ENCODE results near the gene DYRK1B.

DNA sequence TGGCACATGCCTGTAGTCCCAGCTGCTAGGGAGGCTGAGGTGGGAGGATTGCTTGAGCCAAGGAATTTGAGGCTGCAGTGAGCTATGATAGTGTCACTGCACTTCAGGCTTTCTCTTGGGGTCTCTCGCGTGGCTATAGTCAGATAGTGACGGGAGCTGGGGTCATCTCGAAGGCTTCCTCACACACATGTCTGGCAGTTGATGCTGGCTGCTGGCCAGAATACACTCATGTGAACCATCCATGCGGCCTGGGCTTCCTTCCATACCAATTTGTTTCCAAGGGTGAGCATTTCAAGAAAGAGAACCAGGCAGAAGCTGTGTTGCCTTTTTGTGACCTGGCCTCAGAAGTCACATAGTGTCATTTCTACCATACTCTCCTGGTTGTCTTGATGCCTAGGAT, 28.9 kb downstream of the DYRK1B start:
- TF ChIP-seq, protein P1, sequence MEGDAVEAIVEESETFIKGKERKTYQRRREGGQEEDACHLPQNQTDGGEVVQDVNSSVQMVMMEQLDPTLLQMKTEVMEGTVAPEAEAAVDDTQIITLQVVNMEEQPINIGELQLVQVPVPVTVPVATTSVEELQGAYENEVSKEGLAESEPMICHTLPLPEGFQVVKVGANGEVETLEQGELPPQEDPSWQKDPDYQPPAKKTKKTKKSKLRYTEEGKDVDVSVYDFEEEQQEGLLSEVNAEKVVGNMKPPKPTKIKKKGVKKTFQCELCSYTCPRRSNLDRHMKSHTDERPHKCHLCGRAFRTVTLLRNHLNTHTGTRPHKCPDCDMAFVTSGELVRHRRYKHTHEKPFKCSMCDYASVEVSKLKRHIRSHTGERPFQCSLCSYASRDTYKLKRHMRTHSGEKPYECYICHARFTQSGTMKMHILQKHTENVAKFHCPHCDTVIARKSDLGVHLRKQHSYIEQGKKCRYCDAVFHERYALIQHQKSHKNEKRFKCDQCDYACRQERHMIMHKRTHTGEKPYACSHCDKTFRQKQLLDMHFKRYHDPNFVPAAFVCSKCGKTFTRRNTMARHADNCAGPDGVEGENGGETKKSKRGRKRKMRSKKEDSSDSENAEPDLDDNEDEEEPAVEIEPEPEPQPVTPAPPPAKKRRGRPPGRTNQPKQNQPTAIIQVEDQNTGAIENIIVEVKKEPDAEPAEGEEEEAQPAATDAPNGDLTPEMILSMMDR (IDR thresholded peaks at IDR 0.05): no peak
- no peak for TF ChIP-seq POLR2A (IDR thresholded peaks at IDR 0.05; ENCODE audit: low read length)
- TF ChIP-seq REST (IDR thresholded peaks at IDR 0.05): no peak
- no peak for TF ChIP-seq RFX5 (IDR thresholded peaks at IDR 0.05)
- TF ChIP-seq NPAS2 (CRISPR knock-in tag; IDR thresholded peaks at IDR 0.05; ENCODE audit: borderline replicate concordance): no peak
